ENCODE measurements around the gene PDE7B. TPM values are rescaled to one million over a fixed set of nuclear protein-coding genes. Genes with fewer than 3 reads are reported as not detected.

PDE7B gene
- total and polyA plus RNA-seq, 2 of the 13 experiments (the other 11 are each of a cell fraction or from before 2014, with no cell fraction given): not detected

DNA sequence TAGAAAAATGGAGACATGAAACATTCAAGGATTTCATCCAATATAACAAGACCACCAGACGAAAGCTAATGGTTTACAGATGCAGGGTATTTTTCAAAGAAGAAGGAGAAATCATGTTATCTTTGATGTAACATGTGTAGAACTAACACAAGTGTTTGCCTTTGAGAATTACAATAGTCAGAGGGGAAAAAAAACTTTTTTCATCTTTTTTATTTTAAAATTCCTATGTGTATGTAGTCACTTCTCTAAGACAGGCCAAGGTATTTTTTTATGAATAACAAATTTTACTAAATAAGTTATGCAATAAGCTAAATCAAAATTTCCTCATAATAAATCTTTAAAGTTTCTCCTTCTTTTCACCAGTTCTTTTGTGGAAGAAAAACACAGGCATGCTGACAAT, 161.4 kb downstream of the PDE7B start (continued):
- TF ChIP-seq SP1 (IDR thresholded peaks at IDR 0.05) (no peak), SP1 (CRISPR knock-in tag; IDR thresholded peaks at IDR 0.05) (no peak), FOXA1 (IDR thresholded peaks at IDR 0.05) (no peak), FOXA1 (CRISPR knock-in tag; IDR thresholded peaks at IDR 0.05) (no peak), ATM (IDR thresholded peaks at IDR 0.05; ENCODE audit: borderline replicate concordance) (no peak), THYN1 (CRISPR knock-in tag; IDR thresholded peaks at IDR 0.05; ENCODE audit: borderline replicate concordance, low read depth) (no peak)

GRCh38 chr6:136014454-136015437, 163.2 kb downstream of the PDE7B start:
- intact Hi-C loops (cut with micrococcal nuclease; ENCODE audit: unreplicated experiment): no loop called here
- no peak overlapping the region for H3K4me3 ChIP-seq (replicated peaks in 1 of 3; ENCODE audit: insufficient read depth in 1 of 3, low read depth in 2 of 3, low read length in 3 of 3)
- BruUV-seq (replicated peaks): no TSS peak
- 32% methylated on average over 15 of the region's 15 CpGs for WGBS (ENCODE audit: low lambda C conversion rate)
- H3K27me3 ChIP-seq (ENCODE audit: control insufficient read depth in 1 of 2, insufficient read depth in 2 of 2, low read length in 2 of 2): no peaks in the 10 kb centered on the region
- CTCF ChIA-PET (ENCODE audit: low intra/inter-chr PET ratio, low total read pairs): no interaction called here
- DNase-seq (ENCODE audit: low spot score): no peak
- FAIRE-seq: no peak
- no peak for ATAC-seq
- no peak overlapping the region for H2AFZ ChIP-seq (ENCODE audit: low read length)
- POLR2A ChIA-PET: no interaction called here
- no peak for TF ChIP-seq ZNF160 (CRISPR knock-in tag; IDR thresholded peaks at IDR 0.05)
- no peak for TF ChIP-seq ZNF749 (CRISPR knock-in tag; IDR thresholded peaks at IDR 0.05; ENCODE audit: borderline replicate concordance)
- no peak for TF ChIP-seq SALL1 (CRISPR knock-in tag; IDR thresholded peaks at IDR 0.05)
- TF ChIP-seq, protein P1, sequence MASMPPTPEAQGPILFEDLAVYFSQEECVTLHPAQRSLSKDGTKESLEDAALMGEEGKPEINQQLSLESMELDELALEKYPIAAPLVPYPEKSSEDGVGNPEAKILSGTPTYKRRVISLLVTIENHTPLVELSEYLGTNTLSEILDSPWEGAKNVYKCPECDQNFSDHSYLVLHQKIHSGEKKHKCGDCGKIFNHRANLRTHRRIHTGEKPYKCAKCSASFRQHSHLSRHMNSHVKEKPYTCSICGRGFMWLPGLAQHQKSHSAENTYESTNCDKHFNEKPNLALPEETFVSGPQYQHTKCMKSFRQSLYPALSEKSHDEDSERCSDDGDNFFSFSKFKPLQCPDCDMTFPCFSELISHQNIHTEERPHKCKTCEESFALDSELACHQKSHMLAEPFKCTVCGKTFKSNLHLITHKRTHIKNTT (CRISPR knock-in tag; IDR thresholded peaks at IDR 0.05): no peak
- no peak for TF ChIP-seq ATF1 (CRISPR knock-in tag; IDR thresholded peaks at IDR 0.05)
- TF ChIP-seq ZNF121 (CRISPR knock-in tag; IDR thresholded peaks at IDR 0.05): no peak
- no peak for TF ChIP-seq DNMT3B (CRISPR knock-in tag; conservative IDR thresholded peaks at IDR 0.05)
- no peak for TF ChIP-seq KAT2B (IDR thresholded peaks at IDR 0.05; ENCODE audit: borderline replicate concordance, low read depth, low read length)
- TF ChIP-seq ZNF484 (CRISPR knock-in tag; IDR thresholded peaks at IDR 0.05; ENCODE audit: borderline replicate concordance, low read depth): no peak
- no peak for TF ChIP-seq SOX5 (CRISPR knock-in tag; IDR thresholded peaks at IDR 0.05; ENCODE audit: borderline replicate concordance)
- no peak for TF ChIP-seq SP1 (IDR thresholded peaks at IDR 0.05)
- no peak for TF ChIP-seq SP1 (CRISPR knock-in tag; IDR thresholded peaks at IDR 0.05)
- TF ChIP-seq ZNF17 (CRISPR knock-in tag; IDR thresholded peaks at IDR 0.05): no peak
- TF ChIP-seq ZNF350 (CRISPR knock-in tag; IDR thresholded peaks at IDR 0.05; ENCODE audit: borderline replicate concordance, low read depth): no peak
- no peak for TF ChIP-seq CBX2 (IDR thresholded peaks at IDR 0.05; ENCODE audit: low read depth, low read length)
- no peak for TF ChIP-seq CBX2 (CRISPR knock-in tag; IDR thresholded peaks at IDR 0.05; ENCODE audit: low read depth)
- TF ChIP-seq ATRX (CRISPR knock-in tag; IDR thresholded peaks at IDR 0.05; ENCODE audit: borderline replicate concordance): no peak
- H3K4me2 ChIP-seq (ENCODE audit: low read depth, low read length): no peak overlapping the region
- no peaks in the 10 kb centered on the region for H3K36me3 ChIP-seq (replicated peaks in 1 of 2; ENCODE audit: control insufficient read depth in 1 of 2, insufficient read depth in 2 of 2, low read length in 2 of 2)
- no peaks in the 10 kb centered on the region for H4K20me1 ChIP-seq (ENCODE audit: insufficient read depth, low read length)
- H3K9ac ChIP-seq (ENCODE audit: insufficient read depth, low read depth, low read length): no peak overlapping the region
- no peaks in the 10 kb centered on the region for H3K4me1 ChIP-seq (ENCODE audit: insufficient read depth, low read length)
- H3K9me3 ChIP-seq (ENCODE audit: low read length): no peaks in the 10 kb centered on the region
- in situ Hi-C loops (cut with HindIII; ENCODE audit: extremely low pct_ligation_motif_present, low pct_unique_long_range_greater_than_20kb): no loop called here
- H3K79me2 ChIP-seq (ENCODE audit: insufficient read depth, low read length): no peaks in the 10 kb centered on the region
- H3K27ac ChIP-seq (ENCODE audit: extremely low read length, insufficient read depth, low read length): no peak overlapping the region
